T-cell (primary cell): ENCODE measurements around the gene ATP12A. TPM values are rescaled to one million over a fixed set of nuclear protein-coding genes. Genes with fewer than 3 reads are reported as not detected.

Experiments used
- ATAC-seq, 4 experiments: fragments of 200-7000 bp in 3 of 4; fragments of 150-1000 bp in 1 of 4; cut with Tn5 transposase; replicated peaks in 1 of 4; 1 replicate in 3 of 4; 2 replicates in 1 of 4; pipeline ENCODE4 v1.10.0; 2021; ENCODE audit warnings: moderate library complexity in 3 of 4, mild to moderate bottlenecking in 2 of 4, moderate number of reproducible peaks in 1 of 4
- CTCF ChIA-PET, 2 donors: fragments of 300-600 bp; sonication (Branson Sonifier 250); formaldehyde crosslinking; loops; one replicate each; lab custom pipeline; 2022; ENCODE audit warnings: antibody characterized with exemption in 2 of 2; lab: Charles Lee
- POLR2A ChIA-PET, 2 donors: fragments of 300-600 bp; sonication (Branson Sonifier 250); formaldehyde crosslinking; loops; one replicate each; lab custom pipeline; 2022; ENCODE audit warnings: antibody characterized with exemption in 2 of 2; lab: Charles Lee
- DNase-seq, 35 experiments: peaks; one replicate each; pipeline versions ENCODE4 v3.0.0 to v3.0.0-alpha.2; 2013 to 2023
- H3K27ac ChIP-seq: one replicate; pipeline ENCODE4 v1.5.1; 2013; ENCODE audit warnings: low read length
- H3K27me3 ChIP-seq, 2 experiments: replicated peaks in 1 of 2; 1 replicate in 1 of 2; 2 replicates in 1 of 2; pipeline versions ENCODE4 v1.6.1 to v1.7.0; 2013; ENCODE audit warnings: low read length in 1 of 2, mixed read lengths in 1 of 2; ENCODE audit not compliant: control insufficient read depth in 2 of 2, insufficient read depth in 2 of 2; ENCODE audit errors: extremely low read depth in 1 of 2
- H3K36me3 ChIP-seq, 2 donors: 1 replicate in 1 of 2; 2 replicates in 1 of 2; pipeline versions ENCODE4 v1.6.1 to v1.7.0; 2013; ENCODE audit warnings: low read length in 1 of 2; ENCODE audit not compliant: control insufficient read depth in 2 of 2, insufficient read depth in 1 of 2; ENCODE audit errors: extremely low read depth in 1 of 2
- H3K4me1 ChIP-seq, 2 experiments: 1 replicate in 1 of 2; 2 replicates in 1 of 2; pipeline versions ENCODE4 v1.6.1 to v1.7.0; 2013; ENCODE audit warnings: low read length in 2 of 2, mixed read lengths in 1 of 2; ENCODE audit not compliant: insufficient read depth in 2 of 2, control insufficient read depth in 1 of 2; ENCODE audit errors: extremely low read depth in 1 of 2
- H3K4me3 ChIP-seq, 2 donors: 1 replicate in 1 of 2; 2 replicates in 1 of 2; pipeline versions ENCODE4 v1.5.1 to v1.7.0; 2013; ENCODE audit warnings: mild to moderate bottlenecking in 2 of 2, low read length in 1 of 2, moderate library complexity in 1 of 2; ENCODE audit not compliant: control insufficient read depth in 1 of 2; ENCODE audit errors: extremely low read depth in 1 of 2
- H3K9me3 ChIP-seq: 2 replicates; pipeline ENCODE4 v1.7.0; 2013
- H3K27ac Mint-ChIP-seq, 2 donors: one replicate each; pipeline ENCODE4 v1.8.0; 2020 to 2021; ENCODE audit warnings: mild to moderate bottlenecking in 2 of 2, mixed read lengths in 2 of 2
- H3K27me3 Mint-ChIP-seq, 2 donors: one replicate each; pipeline ENCODE4 v1.8.0; 2021 to 2022; ENCODE audit warnings: mixed read lengths in 2 of 2
- H3K36me3 Mint-ChIP-seq: one replicate; pipeline ENCODE4 v1.8.0; 2021; ENCODE audit warnings: mixed read lengths
- H3K4me1 Mint-ChIP-seq, 3 donors: one replicate each; pipeline ENCODE4 v1.8.0; 2020 to 2022; ENCODE audit warnings: mixed read lengths in 3 of 3, mild to moderate bottlenecking in 1 of 3
- H3K4me3 Mint-ChIP-seq, 3 donors: one replicate each; pipeline ENCODE4 v1.8.0; 2020 to 2022; ENCODE audit warnings: mild to moderate bottlenecking in 3 of 3, mixed read lengths in 3 of 3, moderate library complexity in 3 of 3
- H3K9me3 Mint-ChIP-seq, 3 donors: one replicate each; pipeline ENCODE4 v1.8.0; 2020 to 2022; ENCODE audit warnings: mixed read lengths in 3 of 3
- WGBS: methylation state at CpG from one replicate; pipeline ENCODE4 v1.1.5; 2013; ENCODE audit warnings: missing lambda C conversion rate; ENCODE audit not compliant: insufficient coverage; 5-methylcytosine and 5-hydroxymethylcytosine counted together
- total RNA-seq, 35 experiments: library from RNA in 6 of 35; stranded (reverse) in 6 of 35; fragments of 120-200 nt in 1 of 35; gene quantifications; one replicate each; pipeline versions ENCODE4 v1.2.1 to v1.2.4 and lab custom pipeline; 2013 to 2026

The ATP12A gene
- total RNA-seq, 5 donors from 2014 or later (not counting 1 experiment from before 2014, with no cell fraction given): not detected

- no peak for ATAC-seq
- Mint-ChIP-seq H3K27ac (no peak overlapping the region), H3K4me1 (peaks cover 22 to 27% (median 26%) of the 10 kb centered on the region in 3 donors), H3K27me3 (peaks cover 43 to 66% of the 10 kb centered on the region in 2 donors), H3K9me3 (no peaks in the 10 kb centered on the region), H3K4me3 (no peak overlapping the region), H3K36me3 (no peaks in the 10 kb centered on the region)
- POLR2A ChIA-PET: no interaction called here
- no peaks in the 10 kb centered on the region for H3K9me3 ChIP-seq
- no peak overlapping the region for H3K27ac ChIP-seq
- H3K4me3 ChIP-seq: no peak overlapping the region
- CTCF ChIA-PET: no interaction called here
- H3K36me3 ChIP-seq: no peaks in the 10 kb centered on the region
- DNase-seq: no peak
- peaks cover 3 to 65% of the 10 kb centered on the region in 2 experiments for H3K27me3 ChIP-seq
- 90% methylated on average over 10 of the region's 11 CpGs for WGBS
- H3K4me1 ChIP-seq: peaks cover 14 to 21% of the 10 kb centered on the region in 2 experiments
Observed at GRCh38 chr13:24688950-24689349, 8.7 kb downstream of the ATP12A start.

- H3K36me3 ChIP-seq: no peaks in the 10 kb centered on the region
- H3K4me1 ChIP-seq: peaks cover 0 to 5% of the 10 kb centered on the region in 2 experiments
- ATAC-seq (no peak), DNase-seq (no peak)
- H3K9me3 ChIP-seq: no peaks in the 10 kb centered on the region
- ChIA-PET CTCF (interaction anchor here (0.6 to 1.0 kb wide), 3 partner anchors 34 to 634 kb away, joined by 3 read pairs; no protein-coding TSS in a partner anchor), POLR2A (no interaction called here)
- Mint-ChIP-seq H3K9me3 (no peaks in the 10 kb centered on the region), H3K36me3 (no peaks in the 10 kb centered on the region), H3K27ac (no peak overlapping the region), H3K4me3 (no peak overlapping the region), H3K4me1 (peaks cover 7 to 12% (median 11%) of the 10 kb centered on the region in 3 donors), H3K27me3 (peaks cover 43 to 70% of the 10 kb centered on the region in 2 donors)
- H3K4me3 ChIP-seq: no peak overlapping the region
- 85% methylated on average over 3 of the region's 5 CpGs for WGBS
- peaks cover 3 to 70% of the 10 kb centered on the region in 2 experiments for H3K27me3 ChIP-seq
- H3K27ac ChIP-seq: no peak overlapping the region
Observed at GRCh38 chr13:24691381-24691780, 11.2 kb downstream of the ATP12A start.

- Histone ChIP-seq H3K9me3 (no peaks in the 10 kb centered on the region), H3K27ac (no peak overlapping the region), H3K27me3 (peaks cover 3 to 59% of the 10 kb centered on the region in 2 experiments), H3K4me1 (peaks cover 0 to 5% of the 10 kb centered on the region in 2 experiments), H3K4me3 (no peak overlapping the region), H3K36me3 (no peaks in the 10 kb centered on the region)
- no peak overlapping the region for H3K4me3 Mint-ChIP-seq
- peaks cover 38 to 63% of the 10 kb centered on the region in 2 donors for H3K27me3 Mint-ChIP-seq
- ATAC-seq: no peak
- ChIA-PET CTCF (interaction anchor here in 1 of 2 donors (1.5 to 3.1 kb wide), 2 partner anchors 16 to 36 kb away, joined by 4 to 28 read pairs; no protein-coding TSS in a partner anchor), POLR2A (no interaction called here)
- H3K36me3 Mint-ChIP-seq: no peaks in the 10 kb centered on the region
- DNase-seq: no peak
- peaks cover 7 to 12% (median 9%) of the 10 kb centered on the region in 3 donors for H3K4me1 Mint-ChIP-seq
- no peak overlapping the region for H3K27ac Mint-ChIP-seq
- H3K9me3 Mint-ChIP-seq: no peaks in the 10 kb centered on the region
- 53% methylated on average over 3 of the region's 4 CpGs for WGBS
Observed at GRCh38 chr13:24692561-24692960, 12.4 kb downstream of the ATP12A start.

GRCh38 chr13:24693862-24694471 is 13.8 kb downstream of the ATP12A start:
- Histone ChIP-seq H3K27ac (no peak overlapping the region), H3K4me1 (peaks cover 0 to 5% of the 10 kb centered on the region in 2 experiments), H3K9me3 (no peaks in the 10 kb centered on the region), H3K4me3 (peak overlapping the region in 1 of 2 donors; percentile 2), H3K27me3 (peaks cover 3 to 50% of the 10 kb centered on the region in 2 experiments), H3K36me3 (no peaks in the 10 kb centered on the region)
- peaks cover 7 to 12% (median 9%) of the 10 kb centered on the region in 3 donors for H3K4me1 Mint-ChIP-seq
- no peaks in the 10 kb centered on the region for H3K36me3 Mint-ChIP-seq
- 31% methylated on average over 10 of the region's 17 CpGs for WGBS
- H3K27ac Mint-ChIP-seq: peak overlapping the region in 1 of 2 donors; percentile 15
- ChIA-PET CTCF (interaction anchor here (0.6 to 3.1 kb wide), 10 partner anchors 9 to 733 kb away, joined by 3 to 28 read pairs (median 3); no protein-coding TSS in a partner anchor), POLR2A (no interaction called here)
- no peaks in the 10 kb centered on the region for H3K9me3 Mint-ChIP-seq
- H3K27me3 Mint-ChIP-seq: peaks cover 40 to 59% of the 10 kb centered on the region in 2 donors
- ATAC-seq (peak; percentile 51 to 78 (median 54)), DNase-seq (peak in 11 of 35 experiments; percentile 8 to 70 (median 14))
- peak overlapping the region; percentile 5 to 49 (median 35) for H3K4me3 Mint-ChIP-seq

- H3K9me3 ChIP-seq: no peaks in the 10 kb centered on the region
- ATAC-seq: no peak
- Mint-ChIP-seq H3K27ac (no peak overlapping the region), H3K4me3 (no peak overlapping the region), H3K4me1 (peaks cover 7 to 12% (median 9%) of the 10 kb centered on the region in 3 donors), H3K27me3 (peaks cover 41 to 58% of the 10 kb centered on the region in 2 donors), H3K9me3 (no peaks in the 10 kb centered on the region), H3K36me3 (no peaks in the 10 kb centered on the region)
- no peak for DNase-seq
- no peaks in the 10 kb centered on the region for H3K36me3 ChIP-seq
- peaks cover 0 to 5% of the 10 kb centered on the region in 2 experiments for H3K4me1 ChIP-seq
- 78% methylated on average over 7 of the region's 12 CpGs for WGBS
- ChIA-PET CTCF (interaction anchor here (0.6 to 3.1 kb wide), 6 partner anchors 8 to 33 kb away, joined by 3 to 28 read pairs (median 4); no protein-coding TSS in a partner anchor), POLR2A (no interaction called here)
- H3K27ac ChIP-seq: no peak overlapping the region
- H3K27me3 ChIP-seq: peaks cover 3 to 44% of the 10 kb centered on the region in 2 experiments
- no peak overlapping the region for H3K4me3 ChIP-seq
Observed at GRCh38 chr13:24694907-24695306, 14.7 kb downstream of the ATP12A start.

- peaks cover 0 to 19% of the 10 kb centered on the region in 2 experiments for H3K27me3 ChIP-seq
- H3K9me3 Mint-ChIP-seq: no peaks in the 10 kb centered on the region
- H3K4me3 Mint-ChIP-seq: no peak overlapping the region
- H3K9me3 ChIP-seq: no peaks in the 10 kb centered on the region
- WGBS: 78% methylated on average over 6 of the region's 12 CpGs
- no peaks in the 10 kb centered on the region for H3K36me3 ChIP-seq
- no peaks in the 10 kb centered on the region for H3K36me3 Mint-ChIP-seq
- H3K27me3 Mint-ChIP-seq: peaks cover 19 to 37% of the 10 kb centered on the region in 2 donors
- peaks cover 0 to 5% of the 10 kb centered on the region in 2 experiments for H3K4me1 ChIP-seq
- CTCF ChIA-PET: interaction anchor here in 1 of 2 donors (0.8 kb wide), 1 partner anchor 118 kb away, joined by 3 read pairs; no protein-coding TSS in a partner anchor
- H3K4me1 Mint-ChIP-seq: peaks cover 7 to 8% (median 7%) of the 10 kb centered on the region in 3 donors
- POLR2A ChIA-PET: no interaction called here
- H3K27ac Mint-ChIP-seq: no peak overlapping the region
- no peak overlapping the region for H3K4me3 ChIP-seq
- H3K27ac ChIP-seq: no peak overlapping the region
- ATAC-seq: no peak
- no peak for DNase-seq
Observed at GRCh38 chr13:24698686-24699085, 18.5 kb downstream of the ATP12A start.
